KMS-11 (cell line): Measurements from ENCODE around the gene TXNRD2.

Experiments
- H2AFZ ChIP-seq: fragments of 200-600 bp; sonication (generic); 2 replicates; pipeline ENCODE4 v1.6.1; 2016; ENCODE audit warnings: antibody characterized with exemption, mixed run types, low read depth
- H3K27ac ChIP-seq: fragments of 200-600 bp; sonication (generic); 2 replicates; pipeline ENCODE4 v1.6.1; 2016; ENCODE audit warnings: mild to moderate bottlenecking, mixed run types
- H3K27me3 ChIP-seq: fragments of 200-600 bp; sonication (generic); 2 replicates; pipeline ENCODE4 v1.6.1; 2017; ENCODE audit warnings: mild to moderate bottlenecking, low read depth, mixed run types, moderate library complexity; ENCODE audit not compliant: insufficient read depth
- H3K36me3 ChIP-seq: fragments of 200-600 bp; sonication (generic); 2 replicates; pipeline ENCODE4 v1.6.1; 2017; ENCODE audit warnings: mild to moderate bottlenecking, mixed run types; ENCODE audit not compliant: insufficient read depth
- H3K4me1 ChIP-seq: fragments of 200-600 bp; sonication (generic); 2 replicates; pipeline ENCODE4 v1.6.1; 2016; ENCODE audit warnings: mild to moderate bottlenecking, low read depth, mixed run types; ENCODE audit not compliant: poor library complexity, severe bottlenecking
- H3K4me2 ChIP-seq: fragments of 200-600 bp; sonication (generic); 2 replicates; pipeline ENCODE4 v1.7.0; 2016; ENCODE audit warnings: mild to moderate bottlenecking, mixed run types
- H3K4me3 ChIP-seq: fragments of 200-600 bp; sonication (generic); IDR thresholded peaks from 2 replicates; pipeline ENCODE4 v1.6.1; 2017; ENCODE audit warnings: low read depth, low read length, mixed read lengths; ENCODE audit not compliant: insufficient read depth
- H3K79me2 ChIP-seq: fragments of 200-600 bp; sonication (generic); 2 replicates; pipeline ENCODE4 v1.6.1; 2016; ENCODE audit warnings: low read depth, mixed run types; ENCODE audit not compliant: insufficient read depth
- H3K9ac ChIP-seq: fragments of 200-600 bp; sonication (generic); 2 replicates; pipeline ENCODE4 v1.6.1; 2016; ENCODE audit warnings: mild to moderate bottlenecking, mixed run types
- H4K20me1 ChIP-seq: fragments of 200-600 bp; sonication (generic); 2 replicates; pipeline ENCODE4 v1.6.1; 2016; ENCODE audit warnings: mild to moderate bottlenecking, mixed run types; ENCODE audit not compliant: insufficient read depth
- CTCF ChIP-seq: fragments of 200-600 bp; sonication (generic); conservative IDR thresholded peaks from 2 replicates; pipeline ENCODE4 v1.6.1; 2017; ENCODE audit warnings: low read depth, mild to moderate bottlenecking, antibody characterized with exemption, low read length, moderate library complexity, mixed read lengths

TXNRD2 gene

GRCh38 chr22:19986410-19987341, 45.1 kb upstream of the TXNRD2 start:
- Histone ChIP-seq H3K36me3 (no peaks in the 10 kb centered on the region), H3K27ac (no peak overlapping the region), H3K4me3 (no peak overlapping the region), H4K20me1 (no peaks in the 10 kb centered on the region), H3K79me2 (no peaks in the 10 kb centered on the region), H3K4me2 (peak overlapping the region; percentile 57; the same call in 1 of the 2 replicates), H3K9ac (no peak overlapping the region), H3K4me1 (peaks cover 3% of the 10 kb centered on the region), H2AFZ (peak overlapping the region; percentile 34; the same call in 1 of the 2 replicates), H3K27me3 (peaks cover 6% of the 10 kb centered on the region; the same call in 1 of the 2 replicates)
- TF ChIP-seq CTCF, result no peak

- Histone ChIP-seq H3K27ac (no peak overlapping the region), H3K4me3 (no peak overlapping the region), H3K4me2 (no peak overlapping the region; the same call in 1 of the 2 replicates), H3K4me1 (peaks cover 3% of the 10 kb centered on the region), H3K36me3 (no peaks in the 10 kb centered on the region), H3K9ac (no peak overlapping the region), H4K20me1 (no peaks in the 10 kb centered on the region), H3K79me2 (no peaks in the 10 kb centered on the region), H3K27me3 (peaks cover 6% of the 10 kb centered on the region; the same call in 1 of the 2 replicates), H2AFZ (no peak overlapping the region)
- no peak for TF ChIP-seq CTCF
Measured at GRCh38 chr22:19986011-19986409, 44.4 kb upstream of the TXNRD2 start.

- Histone ChIP-seq H3K27me3 (peaks cover 6% of the 10 kb centered on the region; the same call in 1 of the 2 replicates), H3K27ac (no peak overlapping the region), H3K79me2 (no peaks in the 10 kb centered on the region), H2AFZ (no peak overlapping the region), H3K4me2 (no peak overlapping the region), H4K20me1 (no peaks in the 10 kb centered on the region), H3K4me3 (no peak overlapping the region), H3K4me1 (peaks cover 3% of the 10 kb centered on the region), H3K36me3 (no peaks in the 10 kb centered on the region), H3K9ac (no peak overlapping the region)
- no peak for TF ChIP-seq CTCF
Measured at GRCh38 chr22:19984851-19985811, 43.5 kb upstream of the TXNRD2 start.

- Histone ChIP-seq H4K20me1 (no peaks in the 10 kb centered on the region), H3K4me2 (no peak overlapping the region), H3K27ac (no peak overlapping the region), H3K27me3 (peaks cover 6% of the 10 kb centered on the region; the same call in 1 of the 2 replicates), H2AFZ (no peak overlapping the region), H3K36me3 (no peaks in the 10 kb centered on the region), H3K9ac (no peak overlapping the region), H3K79me2 (no peaks in the 10 kb centered on the region), H3K4me1 (peaks cover 3% of the 10 kb centered on the region), H3K4me3 (no peak overlapping the region)
- TF ChIP-seq CTCF, result no peak
Measured at GRCh38 chr22:19984201-19984753, 42.7 kb upstream of the TXNRD2 start.
